HG02943 (cell line): ENCODE results near the gene TMEM81.

Experiments used
- ATAC-seq: cut with Tn5 transposase; IDR thresholded peaks from one replicate; pipeline ENCODE4 v1.9.1; 2021; ENCODE audit warnings: mild to moderate bottlenecking, low read depth, moderate library complexity; ENCODE audit not compliant: unreplicated experiment

Gene TMEM81

DNA sequence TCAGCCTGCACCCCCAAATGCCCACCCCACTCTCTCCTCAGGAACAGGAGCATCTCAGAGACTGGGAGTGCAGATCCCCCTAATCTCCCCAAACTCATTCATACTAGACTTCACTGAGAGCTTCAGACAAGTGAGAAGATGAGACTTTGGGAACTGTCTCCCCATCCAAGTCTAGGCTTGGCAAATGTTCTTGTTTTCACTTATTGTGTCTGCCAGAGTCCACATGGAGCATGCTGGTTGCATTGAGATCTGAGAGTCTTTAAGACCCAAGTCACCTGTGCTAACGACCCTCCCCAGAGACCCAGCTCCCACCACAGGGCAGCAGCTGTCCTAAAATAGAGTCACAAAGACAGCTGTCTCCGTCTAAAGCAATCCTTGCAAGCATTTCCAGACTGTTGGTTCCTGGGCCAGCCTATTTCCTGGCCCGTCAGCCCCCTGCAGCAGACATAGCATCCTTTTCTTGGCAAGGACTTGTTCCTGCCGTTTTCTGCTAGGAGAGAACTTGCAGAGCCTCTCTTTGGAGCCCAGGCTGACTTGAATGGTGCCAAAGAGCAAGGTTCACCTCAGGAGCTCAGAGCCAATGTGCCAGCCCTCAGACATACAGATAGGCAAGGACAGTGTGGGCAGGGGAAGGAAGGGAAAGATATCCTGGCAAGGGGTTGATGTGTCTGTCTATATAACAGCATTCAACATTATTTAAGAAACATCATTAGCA lies 43.1 kb downstream of the TMEM81 start:
- no peak for ATAC-seq

DNA sequence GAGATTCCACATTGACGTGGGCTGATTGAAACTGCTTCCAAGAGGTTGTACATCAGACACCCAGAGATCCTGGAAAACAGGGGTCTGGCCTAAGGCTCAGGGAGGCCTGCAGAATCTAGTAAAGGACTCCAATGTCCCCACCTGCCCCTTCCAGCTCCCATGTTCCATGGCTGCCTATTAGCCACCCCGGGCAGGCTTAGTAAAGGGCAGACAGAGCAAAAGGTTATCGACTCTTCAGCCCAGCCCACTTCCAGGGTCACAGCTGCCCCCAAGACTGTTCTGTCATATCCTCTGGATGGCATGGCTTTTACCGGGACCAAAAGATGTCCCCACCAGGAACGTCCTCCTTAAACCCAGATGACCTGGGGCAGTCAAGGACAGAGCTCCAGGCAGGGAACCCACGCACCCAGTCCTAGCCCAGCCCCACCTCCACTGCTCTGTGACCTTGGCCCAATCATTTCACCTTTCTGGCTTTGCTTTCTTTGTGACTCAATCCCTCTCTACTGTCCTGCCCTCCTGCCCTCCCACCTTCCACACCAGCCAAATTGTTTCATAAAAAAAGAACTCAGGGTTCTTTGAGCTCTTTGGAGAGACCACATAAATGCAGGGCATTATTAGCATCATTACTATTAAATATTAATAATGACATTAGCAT lies 46.0 kb downstream of the TMEM81 start:
- ATAC-seq: no peak

DNA sequence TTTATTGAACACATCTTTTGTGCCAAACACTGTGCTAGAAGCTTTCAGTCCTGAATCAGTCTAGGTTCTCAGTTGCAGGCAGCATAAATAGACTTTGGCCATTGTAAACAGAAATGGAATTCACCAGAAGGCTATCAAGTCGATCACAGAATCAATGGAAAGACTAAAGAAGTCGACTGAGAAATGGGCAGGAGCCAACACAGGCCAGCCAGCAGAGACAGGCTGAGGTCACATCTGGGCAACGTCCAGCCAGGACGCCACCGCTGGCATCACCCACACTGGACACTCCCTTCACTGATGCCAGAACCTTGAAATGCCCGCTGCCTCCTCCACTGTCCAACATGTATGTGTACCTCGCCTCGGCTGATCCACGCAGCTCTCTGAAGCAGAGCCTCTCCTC lies 46.7 kb downstream of the TMEM81 start:
- ATAC-seq: no peak
